Suprapubic skin (tissue), 4 donors: Measurements from ENCODE around the gene NOVA2. TPM values are rescaled to one million over a fixed set of nuclear protein-coding genes. Genes with fewer than 3 reads are reported as not detected.
A peak's percentile ranks its signal among the peaks of the same experiment; 100 is the strongest.

Experiments
- DNase-seq, 2 donors: peaks; one replicate each; pipeline ENCODE4 v3.0.0-alpha.2; 2019; ENCODE audit warnings: low spot score in 2 of 2
- H3K27ac ChIP-seq: fragments of 200-600 bp; sonication (generic); one replicate; pipeline ENCODE4 v1.5.1; 2019
- H3K27me3 ChIP-seq: fragments of 200-600 bp; sonication (generic); one replicate; pipeline ENCODE4 v1.5.1; 2019
- H3K36me3 ChIP-seq: fragments of 200-600 bp; sonication (generic); one replicate; pipeline ENCODE4 v1.5.1; 2019
- H3K4me1 ChIP-seq: fragments of 200-600 bp; sonication (generic); one replicate; pipeline ENCODE4 v1.5.1; 2019
- H3K4me3 ChIP-seq: fragments of 200-600 bp; sonication (generic); one replicate; pipeline ENCODE4 v1.5.1; 2019; ENCODE audit warnings: mild to moderate bottlenecking
- H3K9me3 ChIP-seq: fragments of 200-600 bp; sonication (generic); one replicate; pipeline ENCODE4 v1.5.1; 2019
- EP300 ChIP-seq: sonication (generic); formaldehyde crosslinking; IDR thresholded peaks from one replicate; pipeline ENCODE4 v1.6.1; 2017; ENCODE audit warnings: antibody characterized with exemption
- POLR2A ChIP-seq, 2 donors: fragments of 450-650 bp; IDR thresholded peaks; one replicate each; pipeline ENCODE4 v1.6.1; 2017; ENCODE audit warnings: antibody characterized with exemption in 2 of 2, mild to moderate bottlenecking in 2 of 2, moderate library complexity in 2 of 2
- POLR2AphosphoS5 ChIP-seq, 3 donors: sonication (generic); formaldehyde crosslinking; IDR thresholded peaks; one replicate each; pipeline ENCODE4 v1.6.1; 2017; ENCODE audit warnings: antibody characterized with exemption in 3 of 3
- WGBS: methylation state at CpG from one replicate; pipeline ENCODE4 v1.1.5; 2018; 5-methylcytosine and 5-hydroxymethylcytosine counted together
- total RNA-seq, 4 donors: library from RNA; depleted of rRNA; stranded (reverse); fragments of >200 nt; gene quantifications; one replicate each; pipeline ENCODE4 v1.1.0, GENCODE V29; 2016
- TF ChIP-seq, protein P1 (sequence below), 2 donors: fragments of 200-600 bp in 1 of 2; fragments of 450-650 bp in 1 of 2; sonication (generic) in 1 of 2; IDR thresholded peaks; one replicate each; pipeline ENCODE4 v1.5.1; 2016 to 2019; ENCODE audit warnings: antibody characterized with exemption in 2 of 2, mild to moderate bottlenecking in 1 of 2, moderate library complexity in 1 of 2

The NOVA2 gene
- total RNA-seq, 4 donors from 2014 or later, result 0.21 to 0.97 (median 0.55) TPM

DNA sequence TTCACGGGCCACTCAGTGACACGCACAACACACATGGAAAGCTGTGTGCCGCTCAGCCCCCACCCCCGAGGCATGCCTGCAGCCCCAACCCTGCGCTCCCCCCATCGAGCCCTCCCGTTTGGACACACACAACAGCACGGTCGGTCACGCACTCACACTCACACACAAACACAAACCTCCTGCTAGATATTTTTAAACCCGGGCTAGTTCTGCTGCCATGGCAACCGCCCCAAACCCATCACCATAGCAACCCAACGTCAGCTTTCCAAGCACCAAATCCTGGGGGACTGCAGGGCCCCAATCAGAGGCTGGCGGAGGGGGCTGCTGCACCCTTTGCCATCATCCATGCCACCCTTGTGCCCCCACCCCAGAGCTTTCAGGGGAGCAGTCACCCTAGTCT lies 2.5 kb upstream of the NOVA2 start:
- H3K36me3 ChIP-seq, result no peaks in the 10 kb centered on the region
- WGBS, result 55% methylated on average over 11 of the region's 14 CpGs
- DNase-seq, result no peak

DNA sequence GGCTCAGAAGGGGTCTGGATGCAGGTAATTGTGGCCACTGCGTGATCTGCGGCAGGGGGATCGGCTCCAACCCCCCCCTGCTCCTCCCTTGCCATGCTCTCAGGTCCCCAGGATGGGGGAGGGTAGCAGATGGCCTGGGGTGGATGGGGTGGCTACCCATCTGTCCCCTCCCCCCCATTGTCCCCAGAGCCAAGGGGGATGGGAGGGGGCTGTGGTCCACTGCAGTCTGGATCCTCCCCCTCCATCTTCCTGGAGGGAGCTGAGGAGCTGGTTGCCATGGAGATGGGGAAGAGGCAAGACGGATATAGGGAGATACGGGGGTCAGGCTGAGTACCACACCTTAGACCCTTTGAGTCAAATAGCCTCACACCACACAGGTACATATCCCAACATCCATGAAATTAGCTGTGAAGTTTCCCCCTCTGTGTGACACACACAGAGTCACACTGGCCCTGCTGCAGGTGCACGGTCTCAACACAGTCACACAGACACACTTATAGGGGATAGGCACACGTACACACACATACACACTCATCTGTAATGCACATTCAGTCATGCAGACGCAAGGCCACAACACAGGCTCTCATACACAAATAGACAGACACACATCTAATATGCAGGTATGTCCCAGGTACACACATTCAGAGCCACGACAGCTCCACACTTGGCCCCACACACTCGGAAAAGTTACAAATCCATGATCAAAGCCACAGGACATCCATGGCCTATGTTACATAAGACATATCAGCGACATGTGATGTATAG lies 1.8 kb upstream of the NOVA2 start:
- Histone ChIP-seq H3K27me3 (peaks cover 54% of the 10 kb centered on the region), H3K27ac (no peak overlapping the region), H3K9me3 (no peaks in the 10 kb centered on the region), H3K36me3 (no peaks in the 10 kb centered on the region), H3K4me3 (no peak overlapping the region), H3K4me1 (peaks cover 21% of the 10 kb centered on the region)
- DNase-seq, result no peak
- 65% methylated on average over 11 of the region's 11 CpGs for WGBS
- TF ChIP-seq, protein P1, sequence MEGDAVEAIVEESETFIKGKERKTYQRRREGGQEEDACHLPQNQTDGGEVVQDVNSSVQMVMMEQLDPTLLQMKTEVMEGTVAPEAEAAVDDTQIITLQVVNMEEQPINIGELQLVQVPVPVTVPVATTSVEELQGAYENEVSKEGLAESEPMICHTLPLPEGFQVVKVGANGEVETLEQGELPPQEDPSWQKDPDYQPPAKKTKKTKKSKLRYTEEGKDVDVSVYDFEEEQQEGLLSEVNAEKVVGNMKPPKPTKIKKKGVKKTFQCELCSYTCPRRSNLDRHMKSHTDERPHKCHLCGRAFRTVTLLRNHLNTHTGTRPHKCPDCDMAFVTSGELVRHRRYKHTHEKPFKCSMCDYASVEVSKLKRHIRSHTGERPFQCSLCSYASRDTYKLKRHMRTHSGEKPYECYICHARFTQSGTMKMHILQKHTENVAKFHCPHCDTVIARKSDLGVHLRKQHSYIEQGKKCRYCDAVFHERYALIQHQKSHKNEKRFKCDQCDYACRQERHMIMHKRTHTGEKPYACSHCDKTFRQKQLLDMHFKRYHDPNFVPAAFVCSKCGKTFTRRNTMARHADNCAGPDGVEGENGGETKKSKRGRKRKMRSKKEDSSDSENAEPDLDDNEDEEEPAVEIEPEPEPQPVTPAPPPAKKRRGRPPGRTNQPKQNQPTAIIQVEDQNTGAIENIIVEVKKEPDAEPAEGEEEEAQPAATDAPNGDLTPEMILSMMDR (IDR thresholded peaks at IDR 0.05), result no peak
- TF ChIP-seq POLR2AphosphoS5 (IDR thresholded peaks at IDR 0.05) (no peak), POLR2A (IDR thresholded peaks at IDR 0.05) (no peak), EP300 (no peak)

More for the DNA sequence above, 2.5 kb upstream of the NOVA2 start:
- H3K27ac ChIP-seq, result no peak overlapping the region
- H3K4me1 ChIP-seq, result peaks cover 21% of the 10 kb centered on the region
- H3K4me3 ChIP-seq, result no peak overlapping the region
- H3K27me3 ChIP-seq, result peaks cover 48% of the 10 kb centered on the region
- TF ChIP-seq EP300 (no peak), POLR2A (IDR thresholded peaks at IDR 0.05) (no peak), POLR2AphosphoS5 (IDR thresholded peaks at IDR 0.05) (no peak)
- TF ChIP-seq, protein P1 (IDR thresholded peaks at IDR 0.05), result no peak
- H3K9me3 ChIP-seq, result no peaks in the 10 kb centered on the region

DNA sequence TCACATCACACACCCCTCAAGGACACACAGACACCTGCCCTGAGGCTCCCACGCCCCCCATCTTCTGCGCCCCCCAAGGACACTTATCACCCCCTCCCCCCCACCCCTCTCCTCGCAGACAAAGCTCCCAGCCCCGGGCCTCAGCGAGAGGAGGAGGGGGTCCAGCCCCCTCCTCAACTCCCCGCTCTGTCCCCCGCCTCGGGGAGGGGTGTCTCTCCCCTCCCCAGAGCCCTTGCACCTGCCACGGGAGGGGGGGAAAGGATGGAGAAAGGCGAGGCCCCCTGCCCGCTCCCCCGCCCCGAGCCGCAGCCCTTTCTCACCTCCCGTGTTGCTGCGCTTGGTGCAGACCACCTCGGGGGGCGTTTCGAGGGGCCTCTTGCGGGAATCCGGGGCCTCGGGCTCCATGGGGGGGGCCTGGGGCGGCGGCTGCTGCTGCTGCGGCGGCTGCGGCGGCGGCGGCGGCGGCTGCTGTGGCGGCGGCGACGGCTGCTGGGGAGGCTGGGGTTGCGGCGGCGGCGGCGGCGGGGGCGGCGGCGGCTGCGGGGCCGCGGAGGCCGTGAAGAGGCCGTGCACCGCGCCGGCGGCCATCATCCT lies 621 bp downstream of the NOVA2 start:
- Histone ChIP-seq H3K9me3 (no peaks in the 10 kb centered on the region), H3K27me3 (peaks cover 73% of the 10 kb centered on the region), H3K36me3 (no peaks in the 10 kb centered on the region), H3K4me1 (peaks cover 21% of the 10 kb centered on the region), H3K4me3 (peak overlapping the region; percentile 37), H3K27ac (no peak overlapping the region)
- no peak for TF ChIP-seq POLR2AphosphoS5 (IDR thresholded peaks at IDR 0.05)
- TF ChIP-seq, protein P1 (IDR thresholded peaks at IDR 0.05), result no peak
- TF ChIP-seq POLR2A (IDR thresholded peaks at IDR 0.05), result no peak
- no peak for TF ChIP-seq EP300
- WGBS, result 0% methylated on average over 5 of the region's 54 CpGs
- no peak for DNase-seq

DNA sequence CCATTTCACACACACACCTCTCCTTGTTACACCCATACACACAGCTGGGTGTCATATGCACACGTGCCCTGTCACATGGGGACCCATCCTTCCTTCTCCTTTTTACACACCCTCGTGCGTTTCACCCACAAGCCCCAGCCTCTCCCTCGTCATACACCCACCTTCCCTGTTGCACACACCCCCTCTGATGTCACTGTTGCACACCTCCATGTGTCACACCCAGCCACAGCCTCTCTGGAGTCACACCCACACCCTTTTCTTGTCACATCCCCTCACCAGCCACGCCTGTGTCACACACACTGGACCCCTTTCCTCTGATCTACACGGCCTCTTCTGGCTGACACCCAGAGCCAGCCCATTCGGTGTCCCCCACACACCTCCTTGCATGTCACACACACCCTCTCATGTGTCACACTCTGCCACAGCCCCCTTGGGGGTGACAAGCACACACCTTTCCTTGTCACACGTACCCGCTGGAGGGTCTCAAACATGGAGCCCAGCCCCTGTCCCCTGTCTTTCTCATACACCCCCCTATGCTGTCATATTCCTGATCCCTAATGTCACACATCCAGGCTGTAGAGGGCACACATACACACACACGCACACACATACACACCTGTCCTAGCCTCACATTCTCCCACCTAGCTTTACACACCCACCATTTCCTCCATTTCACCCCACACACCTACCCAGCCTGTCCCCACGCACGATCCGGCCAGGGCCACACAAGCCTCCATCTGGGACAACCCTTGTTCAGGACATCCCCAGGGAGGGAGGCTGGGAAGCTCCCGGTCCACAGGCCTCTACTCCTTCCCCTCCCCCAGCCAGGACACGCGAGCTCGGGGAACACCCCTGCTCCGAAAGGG lies 1.4 kb downstream of the NOVA2 start:
- WGBS, result 19% methylated on average over 18 of the region's 18 CpGs
- H3K4me1 ChIP-seq, result peaks cover 21% of the 10 kb centered on the region
- TF ChIP-seq, protein P1 (IDR thresholded peaks at IDR 0.05), result no peak
- TF ChIP-seq POLR2AphosphoS5 (IDR thresholded peaks at IDR 0.05), result no peak
- TF ChIP-seq POLR2A (IDR thresholded peaks at IDR 0.05), result no peak
- TF ChIP-seq EP300, result no peak
- DNase-seq, result no peak
- H3K36me3 ChIP-seq, result no peaks in the 10 kb centered on the region
- no peak overlapping the region for H3K27ac ChIP-seq
- peaks cover 80% of the 10 kb centered on the region for H3K27me3 ChIP-seq
- peak overlapping the region; percentile 37 for H3K4me3 ChIP-seq
- H3K9me3 ChIP-seq, result no peaks in the 10 kb centered on the region
